CD4-positive, CD25-positive, alpha-beta regulatory T cell (primary cell): Measurements from ENCODE around the gene ITCH. TPM values are rescaled to one million over a fixed set of nuclear protein-coding genes. Genes with fewer than 3 reads are reported as not detected.
"Not testable (repeated sequence)": the region's sequence is repeated elsewhere in the genome, so short reads cannot be mapped to it uniquely, and the experiment has no call there.

Experiments
- ATAC-seq, 2 donors: fragments of 150-1000 bp; cut with Tn5 transposase; one replicate each; pipeline ENCODE4 v1.10.0; 2021; ENCODE audit warnings: low read depth in 2 of 2, moderate number of reproducible peaks in 2 of 2, moderate library complexity in 1 of 2
- DNase-seq, 3 donors: peaks; one replicate each; pipeline versions ENCODE4 v3.0.0 to v3.0.0-alpha.2; 2012 to 2022; ENCODE audit warnings: mixed read lengths in 1 of 3
- H3K27ac ChIP-seq: one replicate; pipeline ENCODE4 v1.7.0; 2013; ENCODE audit warnings: mild to moderate bottlenecking, low read length; ENCODE audit not compliant: insufficient read depth, poor library complexity, severe bottlenecking
- H3K27me3 ChIP-seq: one replicate; pipeline ENCODE4 v1.7.0; 2013; ENCODE audit warnings: low read length; ENCODE audit not compliant: control insufficient read depth, insufficient read depth
- H3K36me3 ChIP-seq: one replicate; pipeline ENCODE4 v1.7.0; 2013; ENCODE audit warnings: mild to moderate bottlenecking, low read length, moderate library complexity; ENCODE audit not compliant: control insufficient read depth, insufficient read depth
- H3K4me1 ChIP-seq: 2 replicates; pipeline ENCODE4 v1.7.0; 2013; ENCODE audit warnings: mild to moderate bottlenecking, low read length; ENCODE audit not compliant: insufficient read depth, control insufficient read depth, poor library complexity, severe bottlenecking
- H3K4me3 ChIP-seq: one replicate; pipeline ENCODE4 v1.7.0; 2013; ENCODE audit warnings: low read depth, mild to moderate bottlenecking, low read length, moderate library complexity
- H3K9me3 ChIP-seq, 2 experiments: 1 replicate in 1 of 2; 2 replicates in 1 of 2; pipeline ENCODE4 v1.7.0; 2013; ENCODE audit warnings: low read length in 2 of 2, mild to moderate bottlenecking in 1 of 2, moderate library complexity in 1 of 2; ENCODE audit not compliant: control insufficient read depth in 2 of 2
- H3K27ac Mint-ChIP-seq, 3 donors: one replicate each; pipeline ENCODE4 v1.8.0; 2020 to 2022; ENCODE audit warnings: mild to moderate bottlenecking in 3 of 3, mixed read lengths in 3 of 3, moderate library complexity in 2 of 3
- H3K27me3 Mint-ChIP-seq: one replicate; pipeline ENCODE4 v1.8.0; 2022; ENCODE audit warnings: mild to moderate bottlenecking, mixed read lengths
- H3K36me3 Mint-ChIP-seq: one replicate; pipeline ENCODE4 v1.8.0; 2020; ENCODE audit warnings: mixed read lengths
- H3K4me1 Mint-ChIP-seq, 4 donors: one replicate each; pipeline ENCODE4 v1.8.0; 2020 to 2022; ENCODE audit warnings: mixed read lengths in 4 of 4, mild to moderate bottlenecking in 1 of 4
- H3K4me3 Mint-ChIP-seq, 4 donors: one replicate each; pipeline ENCODE4 v1.8.0; 2020 to 2022; ENCODE audit warnings: mild to moderate bottlenecking in 4 of 4, mixed read lengths in 4 of 4, moderate library complexity in 3 of 4
- H3K9me3 Mint-ChIP-seq, 7 donors: one replicate each; pipeline ENCODE4 v1.8.0; 2020 to 2022; ENCODE audit warnings: mixed read lengths in 7 of 7, mild to moderate bottlenecking in 3 of 7, moderate library complexity in 2 of 7
- polyA plus RNA-seq, 4 donors: library from polyadenylated mRNA; unstranded; fragments of 300-500 nt; fragmentation: Illumina TruSeq; gene quantifications; one replicate each; pipeline ENCODE4 v1.2.3, GENCODE V29; 2021
- total RNA-seq: library from RNA; stranded (reverse); gene quantifications from one replicate; pipeline ENCODE4 v1.2.3, GENCODE V29; 2022

ITCH gene
- total and polyA plus RNA-seq, 5 donors from 2014 or later: 12.4 to 58.1 (median 15.1) TPM

GRCh38 chr20:34363465-34364222 lies 571 bp downstream of the ITCH start:
- ATAC-seq (peak; percentile 21 to 28), DNase-seq (peak in 1 of 3 donors; percentile 21)
- peaks cover 8% of the 10 kb centered on the region for H3K36me3 Mint-ChIP-seq
- no peaks in the 10 kb centered on the region for H3K9me3 ChIP-seq
- H3K36me3 ChIP-seq: no peaks in the 10 kb centered on the region
- H3K27me3 ChIP-seq: no peaks in the 10 kb centered on the region
- peaks cover 42% of the 10 kb centered on the region for H3K4me1 ChIP-seq
- H3K27ac ChIP-seq: peak overlapping the region; percentile 80
- H3K4me3 Mint-ChIP-seq: peak overlapping the region; percentile 94 to 100 (median 99)
- H3K27ac Mint-ChIP-seq: peak overlapping the region; percentile 99 to 100 (median 100)
- H3K4me1 Mint-ChIP-seq: peaks cover 11 to 57% (median 38%) of the 10 kb centered on the region in 4 donors
- H3K27me3 Mint-ChIP-seq: no peaks in the 10 kb centered on the region
- peak overlapping the region; percentile 85 for H3K4me3 ChIP-seq
- H3K9me3 Mint-ChIP-seq: no peaks in the 10 kb centered on the region

GRCh38 chr20:34364223-34364506 lies 1.1 kb downstream of the ITCH start:
- Histone ChIP-seq H3K27me3 (no peaks in the 10 kb centered on the region), H3K4me1 (peaks cover 44% of the 10 kb centered on the region), H3K4me3 (peak overlapping the region; percentile 85), H3K9me3 (no peaks in the 10 kb centered on the region), H3K27ac (no peak overlapping the region), H3K36me3 (peaks cover 2% of the 10 kb centered on the region)
- Mint-ChIP-seq H3K36me3 (peaks cover 11% of the 10 kb centered on the region), H3K9me3 (no peaks in the 10 kb centered on the region), H3K4me1 (peaks cover 15 to 62% (median 43%) of the 10 kb centered on the region in 4 donors), H3K4me3 (peak overlapping the region; percentile 88 to 97 (median 92)), H3K27ac (peak overlapping the region in 1 of 3 donors; percentile 99), H3K27me3 (no peaks in the 10 kb centered on the region)
- no peak for ATAC-seq
- DNase-seq: no peak

GRCh38 chr20:34365765-34366213 lies 2.7 kb downstream of the ITCH start:
- Mint-ChIP-seq H3K4me3 (peak overlapping the region; percentile 52 to 84 (median 70)), H3K4me1 (peaks cover 15 to 68% (median 47%) of the 10 kb centered on the region in 4 donors), H3K36me3 (peaks cover 26% of the 10 kb centered on the region), H3K9me3 (no peaks in the 10 kb centered on the region), H3K27me3 (no peaks in the 10 kb centered on the region), H3K27ac (peak overlapping the region; percentile 20 to 75 (median 29))
- no peaks in the 10 kb centered on the region for H3K27me3 ChIP-seq
- no peak overlapping the region for H3K27ac ChIP-seq
- peaks cover 48% of the 10 kb centered on the region for H3K4me1 ChIP-seq
- H3K36me3 ChIP-seq: peaks cover 18% of the 10 kb centered on the region
- no peaks in the 10 kb centered on the region for H3K9me3 ChIP-seq
- H3K4me3 ChIP-seq: peak overlapping the region; percentile 13
- ATAC-seq (no peak), DNase-seq (peak in 1 of 3 donors; percentile 64)

- Histone ChIP-seq H3K36me3 (peaks cover 23% of the 10 kb centered on the region), H3K4me3 (no peak overlapping the region), H3K27me3 (no peaks in the 10 kb centered on the region), H3K9me3 (no peaks in the 10 kb centered on the region), H3K4me1 (peaks cover 48% of the 10 kb centered on the region), H3K27ac (no peak overlapping the region)
- DNase-seq (no peak), ATAC-seq (no peak)
- H3K9me3 Mint-ChIP-seq: no peaks in the 10 kb centered on the region
- H3K27ac Mint-ChIP-seq: peak overlapping the region in 1 of 3 donors; percentile 75
- H3K36me3 Mint-ChIP-seq: peaks cover 29% of the 10 kb centered on the region
- peak overlapping the region; percentile 59 to 84 (median 76) for H3K4me3 Mint-ChIP-seq
- H3K4me1 Mint-ChIP-seq: peaks cover 19 to 66% (median 47%) of the 10 kb centered on the region in 4 donors
- H3K27me3 Mint-ChIP-seq: no peaks in the 10 kb centered on the region
Measured at GRCh38 chr20:34367155-34367554, 4.1 kb downstream of the ITCH start.

GRCh38 chr20:34367911-34368310 lies 4.8 kb downstream of the ITCH start:
- not testable (repeated sequence) for H3K9me3 ChIP-seq, DNase-seq, ATAC-seq, H3K27me3 Mint-ChIP-seq, H3K4me3 ChIP-seq, H3K27me3 ChIP-seq, H3K9me3 Mint-ChIP-seq, H3K27ac ChIP-seq
- Histone ChIP-seq H3K4me1 (peaks cover 45% of the 10 kb centered on the region), H3K36me3 (peaks cover 28% of the 10 kb centered on the region)
- Mint-ChIP-seq H3K4me3 (peak overlapping the region in 3 of 4 donors; percentile 10 to 84 (median 77)), H3K36me3 (peaks cover 29% of the 10 kb centered on the region), H3K4me1 (peaks cover 19 to 65% (median 46%) of the 10 kb centered on the region in 4 donors), H3K27ac (peak overlapping the region in 2 of 3 donors; percentile 33 to 75)

GRCh38 chr20:34368547-34368946 lies 5.5 kb downstream of the ITCH start:
- peaks cover 43% of the 10 kb centered on the region for H3K4me1 ChIP-seq
- Mint-ChIP-seq H3K4me3 (peak overlapping the region in 2 of 4 donors; percentile 22 to 77), H3K9me3 (no peaks in the 10 kb centered on the region), H3K36me3 (peaks cover 26% of the 10 kb centered on the region), H3K27ac (peak overlapping the region in 2 of 3 donors; percentile 26 to 62), H3K4me1 (peaks cover 19 to 64% (median 41%) of the 10 kb centered on the region in 4 donors), H3K27me3 (no peaks in the 10 kb centered on the region)
- DNase-seq (no peak), ATAC-seq (no peak)
- H3K27ac ChIP-seq: no peak overlapping the region
- peak overlapping the region; percentile 24 for H3K4me3 ChIP-seq
- peaks cover 32% of the 10 kb centered on the region for H3K36me3 ChIP-seq
- no peaks in the 10 kb centered on the region for H3K9me3 ChIP-seq
- H3K27me3 ChIP-seq: no peaks in the 10 kb centered on the region

GRCh38 chr20:34369265-34369664 lies 6.2 kb downstream of the ITCH start:
- Mint-ChIP-seq H3K4me3 (peak overlapping the region in 2 of 4 donors; percentile 24 to 77), H3K27me3 (no peaks in the 10 kb centered on the region), H3K27ac (peak overlapping the region in 2 of 3 donors; percentile 26 to 59), H3K4me1 (peaks cover 19 to 60% (median 41%) of the 10 kb centered on the region in 4 donors), H3K9me3 (no peaks in the 10 kb centered on the region), H3K36me3 (peaks cover 27% of the 10 kb centered on the region)
- Histone ChIP-seq H3K27ac (no peak overlapping the region), H3K4me3 (no peak overlapping the region), H3K36me3 (peaks cover 36% of the 10 kb centered on the region), H3K4me1 (peaks cover 38% of the 10 kb centered on the region), H3K27me3 (no peaks in the 10 kb centered on the region), H3K9me3 (no peaks in the 10 kb centered on the region)
- peak in 1 of 3 donors; percentile 54 for DNase-seq
- peak in 1 of 2 donors; percentile 43 for ATAC-seq
